Activated effector memory CD4-positive, alpha-beta T cell treated with Interleukin-2 at 50 U/mL for 16 hours (primary cell): ENCODE measurements around the gene COL13A1.

Source experiments
- DNase-seq: peaks from one replicate; pipeline ENCODE4 v3.0.0-alpha.2; 2020

The COL13A1 gene

GRCh38 chr10:69801434-69802315, at the start of gene COL13A1:
Gene COL13A1 (plus strand): TSS chr10:69801906. CDS start chr10:69802424, 518 bp downstream.
- no peak for DNase-seq

GRCh38 chr10:69752479-69752878, 49.2 kb upstream of the COL13A1 start:
- no peak for DNase-seq

- no peak for DNase-seq
Measured at GRCh38 chr10:69756279-69756678, 45.4 kb upstream of the COL13A1 start.

- no peak for DNase-seq
Measured at GRCh38 chr10:69757206-69757552, 44.5 kb upstream of the COL13A1 start.

- no peak for DNase-seq
Measured at GRCh38 chr10:69757553-69758309, 44.0 kb upstream of the COL13A1 start.

GRCh38 chr10:69758310-69758728, 43.4 kb upstream of the COL13A1 start:
- DNase-seq: no peak

GRCh38 chr10:69759641-69760040, 42.1 kb upstream of the COL13A1 start:
- DNase-seq: no peak

- no peak for DNase-seq
Measured at GRCh38 chr10:69760072-69760471, 41.6 kb upstream of the COL13A1 start.

GRCh38 chr10:69761320-69761719, 40.4 kb upstream of the COL13A1 start:
- DNase-seq: no peak

GRCh38 chr10:69766161-69766910, 35.4 kb upstream of the COL13A1 start:
- no peak for DNase-seq

GRCh38 chr10:69767793-69768192, 33.9 kb upstream of the COL13A1 start:
- DNase-seq: no peak

- DNase-seq: no peak
Measured at GRCh38 chr10:69768386-69768785, 33.3 kb upstream of the COL13A1 start.

GRCh38 chr10:69769395-69769992, 32.2 kb upstream of the COL13A1 start:
- no peak for DNase-seq

- no peak for DNase-seq
Measured at GRCh38 chr10:69772933-69773704, 28.6 kb upstream of the COL13A1 start.

- no peak for DNase-seq
Measured at GRCh38 chr10:69774596-69774995, 27.1 kb upstream of the COL13A1 start.

- no peak for DNase-seq
Measured at GRCh38 chr10:69780077-69780476, 21.6 kb upstream of the COL13A1 start.

GRCh38 chr10:69781576-69781975, 20.1 kb upstream of the COL13A1 start:
- no peak for DNase-seq

- DNase-seq: no peak
Measured at GRCh38 chr10:69783515-69783914, 18.2 kb upstream of the COL13A1 start.

GRCh38 chr10:69786791-69787190, 14.9 kb upstream of the COL13A1 start:
- no peak for DNase-seq

GRCh38 chr10:69787681-69788080, 14.0 kb upstream of the COL13A1 start:
- DNase-seq: no peak

GRCh38 chr10:69789164-69789576, 12.5 kb upstream of the COL13A1 start:
- DNase-seq: no peak

- DNase-seq: no peak
Measured at GRCh38 chr10:69791812-69792211, 9.9 kb upstream of the COL13A1 start.
